NT2/D1 (cell line): ENCODE results near the gene RBFOX2.

ENCODE experiments used
- SUZ12 ChIP-seq: IDR thresholded peaks from 2 replicates; pipeline ENCODE4 v1.6.1; 2011; ENCODE audit not compliant: insufficient read length, insufficient read depth; ENCODE audit errors: extremely low read depth
- YY1 ChIP-seq: IDR thresholded peaks from 2 replicates; pipeline ENCODE4 v1.6.1; 2011; ENCODE audit not compliant: insufficient read length, insufficient read depth
- ZNF274 ChIP-seq: IDR thresholded peaks from 2 replicates; pipeline ENCODE4 v1.6.1; 2011; ENCODE audit warnings: mild to moderate bottlenecking, low read depth, low read length

DNA sequence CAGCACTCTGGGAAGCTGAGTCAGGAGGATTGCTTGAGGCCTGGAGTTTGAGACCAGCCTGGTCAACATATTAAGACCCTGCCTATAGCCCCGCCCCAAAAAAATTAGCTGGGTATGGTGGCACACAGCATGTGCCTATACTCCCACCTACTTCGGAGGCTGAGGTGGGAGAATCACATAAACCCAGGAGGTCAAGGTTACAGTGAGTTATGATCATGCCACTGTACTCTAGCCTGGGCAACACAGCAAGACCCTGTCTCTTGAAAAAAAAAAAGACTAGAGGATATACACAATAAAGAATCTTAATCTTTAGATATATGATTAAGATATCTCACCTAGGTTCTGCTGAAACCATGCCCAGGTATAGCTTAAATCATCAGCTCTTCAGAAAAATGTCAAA is 174.3 kb downstream of the RBFOX2 start:
- TF ChIP-seq ZNF274 (no peak), YY1 (no peak), SUZ12 (no peak)
